ENCODE data around the gene HLCS. TPM values are rescaled to one million over a fixed set of nuclear protein-coding genes. Genes with fewer than 3 reads are reported as not detected.

The HLCS gene
- total and polyA plus RNA-seq, 2 of the 4 experiments (the other 2 are of a cell fraction), result 10.6 to 21.0 TPM

- ChIA-PET CTCF (no interaction called here), POLR2A (ENCODE audit: unreplicated experiment) (no interaction called here)
- H2BK20ac ChIP-seq (ENCODE audit: low read depth, low read length), result no peak overlapping the region
- no peak overlapping the region for H3K56ac ChIP-seq (ENCODE audit: extremely low read depth, insufficient read depth, low read length)
- H4K8ac ChIP-seq (ENCODE audit: low read depth in 2 of 2, low read length in 2 of 2), result no peak overlapping the region
- peaks cover 63% of the 10 kb centered on the region for H3K27me3 ChIP-seq (ENCODE audit: control insufficient read depth, insufficient read depth, low read length)
- no peaks in the 10 kb centered on the region; the same call in 1 of the 2 replicates for H3K36me3 ChIP-seq (ENCODE audit: control insufficient read depth, insufficient read depth, low read length)
- H3K4ac ChIP-seq (ENCODE audit: low read depth, low read length), result no peak overlapping the region
- H4K91ac ChIP-seq (ENCODE audit: insufficient read depth, low read depth, low read length), result no peak overlapping the region
- no peak overlapping the region for H3K14ac ChIP-seq (replicated peaks; ENCODE audit: low read depth, low read length)
- ATAC-seq (ENCODE audit: low read depth), result no peak
- intact Hi-C loops (cut with micrococcal nuclease), result no loop called here
- H3K27ac ChIP-seq (ENCODE audit: insufficient read depth, low read length), result no peak overlapping the region
- no TSS peak for BruUV-seq (replicated peaks)
- H3K79me1 ChIP-seq (ENCODE audit: low read depth in 1 of 2, low read length in 2 of 2), result no peaks in the 10 kb centered on the region; a peak in 1 of 4 replicates
- no peak overlapping the region for H2BK15ac ChIP-seq (ENCODE audit: low read depth, low read length)
- no peak overlapping the region for H2AK9ac ChIP-seq (replicated peaks; ENCODE audit: low read depth, low read length, poor library complexity)
- WGBS, 2 experiments (ENCODE audit: extremely low coverage in 2 of 2, insufficient read length in 1 of 2), result no CpG with 5 or more reads among the region's 3 CpGs
- H4K5ac ChIP-seq (ENCODE audit: low read depth, low read length), result no peak overlapping the region
- in situ Hi-C loops (cut with MboI; ENCODE audit: low sequenced_read_pairs), result no loop called here
- no peak overlapping the region for H2AFZ ChIP-seq (replicated peaks; ENCODE audit: low read length, poor library complexity)
- no peak for DNase-seq
- no peak overlapping the region for H2BK5ac ChIP-seq (ENCODE audit: low read depth, low read length, poor library complexity, severe bottlenecking)
- dilution Hi-C loops (cut with HindIII; ENCODE audit: low sequenced_read_pairs, unreplicated experiment), result no loop called here
- H3K18ac ChIP-seq (ENCODE audit: low read depth, low read length), result no peak overlapping the region
- H3K9me3 ChIP-seq (ENCODE audit: control insufficient read depth, insufficient read depth, low read length), result no peaks in the 10 kb centered on the region; the same call in 1 of the 2 replicates
- no peak overlapping the region for H3K4me2 ChIP-seq (ENCODE audit: low read depth, low read length)
- no peaks in the 10 kb centered on the region for H3K4me1 ChIP-seq (ENCODE audit: control insufficient read depth, insufficient read depth, low read length)
- H3K9me1 ChIP-seq (ENCODE audit: insufficient read depth, low read length), result no peaks in the 10 kb centered on the region
- TF ChIP-seq FOS (IDR thresholded peaks at IDR 0.05; ENCODE audit: low read depth, low read length), result no peak
- TF ChIP-seq ELK1 (IDR thresholded peaks at IDR 0.05; ENCODE audit: borderline replicate concordance, low read depth, low read length), result no peak
- H2BK120ac ChIP-seq (ENCODE audit: low read depth, low read length), result no peak overlapping the region
- H2AK5ac ChIP-seq (ENCODE audit: low read depth, low read length), result no peak overlapping the region
- H3K23ac ChIP-seq (ENCODE audit: low read depth, low read length), result no peak overlapping the region
- no peak overlapping the region for H3K4me3 ChIP-seq (ENCODE audit: insufficient read depth, low read depth, low read length)
- H4K20me1 ChIP-seq (ENCODE audit: insufficient read depth, low read length), result peaks cover 5% of the 10 kb centered on the region; the same call in 1 of the 2 replicates
- no peak overlapping the region for H3K9ac ChIP-seq (ENCODE audit: low read depth, low read length)
These were observed 252.7 kb downstream of the HLCS start for GRCh38 chr21:36713746-36714145.

All from IMR-90 (cell line).